IMR-90 (cell line): ENCODE results near the gene LRRIQ4. TPM values are rescaled to one million over a fixed set of nuclear protein-coding genes. Genes with fewer than 3 reads are reported as not detected.

Source experiments
- ATAC-seq: fragments of 200-7000 bp; cut with Tn5 transposase; 2 replicates; pipeline ENCODE4 v1.9.1; 2020; ENCODE audit warnings: low read depth, mild to moderate bottlenecking, moderate library complexity
- BruUV-seq: library from RNA; stranded (reverse); fragments of 400-500 nt; replicated peaks from 2 replicates; lab custom pipeline; 2021; lab: Mats Ljungman, UMichigan
- CTCF ChIA-PET: fragments of 300-600 bp; formaldehyde crosslinking; extraction: SDS; loops from one replicate; lab custom pipeline; 2021; ENCODE audit warnings: antibody characterized with exemption; lab: Yijun Ruan, JAX
- POLR2A ChIA-PET: fragments of 300-600 bp; sonication (Branson Sonifier 250); formaldehyde crosslinking; loops from one replicate; lab custom pipeline; 2022; ENCODE audit warnings: antibody characterized with exemption; ENCODE audit not compliant: unreplicated experiment; lab: Charles Lee
- DNase-seq: peaks from one replicate; pipeline ENCODE4 v3.0.0; 2013
- H2AFZ ChIP-seq: replicated peaks from 2 replicates; pipeline ENCODE3; 2013; ENCODE audit warnings: low read length, mild to moderate bottlenecking; ENCODE audit not compliant: poor library complexity
- H2AK5ac ChIP-seq: 2 replicates; pipeline ENCODE4 v1.6.1; 2013; ENCODE audit warnings: low read depth, low read length, inconsistent platforms
- H2AK9ac ChIP-seq: replicated peaks from 2 replicates; pipeline ENCODE3; 2013; ENCODE audit warnings: mild to moderate bottlenecking, low read depth, low read length, moderate library complexity; ENCODE audit not compliant: poor library complexity
- H2BK120ac ChIP-seq: 2 replicates; pipeline ENCODE4 v1.6.1; 2013; ENCODE audit warnings: low read depth, low read length, inconsistent platforms
- H2BK15ac ChIP-seq: 3 replicates; pipeline ENCODE4 v1.6.1; 2013; ENCODE audit warnings: low read depth, low read length, inconsistent platforms
- H2BK20ac ChIP-seq: 2 replicates; pipeline ENCODE4 v1.6.1; 2013; ENCODE audit warnings: low read depth, mild to moderate bottlenecking, inconsistent platforms, low read length, moderate library complexity
- H2BK5ac ChIP-seq: 2 replicates; pipeline ENCODE4 v1.6.1; 2013; ENCODE audit warnings: mild to moderate bottlenecking, low read depth, low read length, inconsistent platforms; ENCODE audit not compliant: poor library complexity, severe bottlenecking
- H3K14ac ChIP-seq: replicated peaks from 2 replicates; pipeline ENCODE4 v1.6.1; 2013; ENCODE audit warnings: low read depth, low read length, inconsistent platforms
- H3K18ac ChIP-seq: 2 replicates; pipeline ENCODE4 v1.6.1; 2013; ENCODE audit warnings: low read depth, low read length, control low read depth
- H3K23ac ChIP-seq: 2 replicates; pipeline ENCODE4 v1.6.1; 2013; ENCODE audit warnings: low read depth, low read length, inconsistent platforms
- H3K27ac ChIP-seq: 2 replicates; pipeline ENCODE4 v1.5.1; 2013; ENCODE audit warnings: mild to moderate bottlenecking, control low read depth, low read length; ENCODE audit not compliant: insufficient read depth
- H3K27me3 ChIP-seq: 2 replicates; pipeline ENCODE4 v1.6.1; 2013; ENCODE audit warnings: low read length; ENCODE audit not compliant: control insufficient read depth, insufficient read depth
- H3K36me3 ChIP-seq: 2 replicates; pipeline ENCODE4 v1.6.1; 2013; ENCODE audit warnings: low read length, mixed read lengths; ENCODE audit not compliant: control insufficient read depth, insufficient read depth
- H3K4ac ChIP-seq: 2 replicates; pipeline ENCODE4 v1.6.1; 2013; ENCODE audit warnings: low read depth, low read length, inconsistent platforms
- H3K4me1 ChIP-seq: 2 replicates; pipeline ENCODE4 v1.6.1; 2013; ENCODE audit warnings: low read length, mixed read lengths; ENCODE audit not compliant: control insufficient read depth, insufficient read depth
- H3K4me2 ChIP-seq: 2 replicates; pipeline ENCODE4 v1.6.1; 2013; ENCODE audit warnings: low read depth, mild to moderate bottlenecking, control low read depth, low read length, moderate library complexity
- H3K4me3 ChIP-seq: 2 replicates; pipeline ENCODE4 v1.5.1; 2013; ENCODE audit warnings: low read depth, mild to moderate bottlenecking, control low read depth, low read length, moderate library complexity; ENCODE audit not compliant: insufficient read depth
- H3K56ac ChIP-seq: 2 replicates; pipeline ENCODE4 v1.6.1; 2013; ENCODE audit warnings: low read length, inconsistent platforms; ENCODE audit not compliant: insufficient read depth; ENCODE audit errors: extremely low read depth
- H3K79me1 ChIP-seq, 2 experiments: 2 replicates each; pipeline ENCODE4 v1.6.1; 2013; ENCODE audit warnings: low read length in 2 of 2, inconsistent platforms in 1 of 2, low read depth in 1 of 2
- H3K9ac ChIP-seq: 2 replicates; pipeline ENCODE4 v1.6.1; 2013; ENCODE audit warnings: low read depth, low read length, control low read depth
- H3K9me1 ChIP-seq: 2 replicates; pipeline ENCODE4 v1.6.1; 2013; ENCODE audit warnings: low read length, inconsistent platforms; ENCODE audit not compliant: insufficient read depth
- H3K9me3 ChIP-seq: 2 replicates; pipeline ENCODE4 v1.6.1; 2013; ENCODE audit warnings: low read length; ENCODE audit not compliant: control insufficient read depth, insufficient read depth
- H4K20me1 ChIP-seq: 2 replicates; pipeline ENCODE4 v1.6.1; 2013; ENCODE audit warnings: low read length, inconsistent platforms; ENCODE audit not compliant: insufficient read depth
- H4K5ac ChIP-seq: 2 replicates; pipeline ENCODE4 v1.6.1; 2013; ENCODE audit warnings: mild to moderate bottlenecking, low read depth, low read length, control low read depth
- H4K8ac ChIP-seq, 2 experiments: 2 replicates each; pipeline ENCODE4 v1.6.1; 2013; ENCODE audit warnings: low read depth in 2 of 2, low read length in 2 of 2, control low read depth in 1 of 2, inconsistent platforms in 1 of 2
- H4K91ac ChIP-seq: 2 replicates; pipeline ENCODE4 v1.6.1; 2013; ENCODE audit warnings: low read depth, low read length, inconsistent platforms; ENCODE audit not compliant: insufficient read depth
- BHLHE40 ChIP-seq: fragments of 150-350 bp; IDR thresholded peaks from 2 replicates; pipeline ENCODE4 v1.6.1; 2016; ENCODE audit warnings: mild to moderate bottlenecking, low read depth, low read length
- CEBPB ChIP-seq: IDR thresholded peaks from 2 replicates; pipeline ENCODE4 v1.6.1; 2012; ENCODE audit warnings: low read depth, low read length, improper control_type of control experiment
- CHD1 ChIP-seq: IDR thresholded peaks from 2 replicates; pipeline ENCODE4 v1.6.1; 2012; ENCODE audit warnings: low read depth, low read length, improper control_type of control experiment
- FOS ChIP-seq: fragments of 150-350 bp; IDR thresholded peaks from 2 replicates; pipeline ENCODE4 v1.6.1; 2016; ENCODE audit warnings: low read depth, low read length
- MAFK ChIP-seq: IDR thresholded peaks from 2 replicates; pipeline ENCODE4 v1.6.1; 2012; ENCODE audit warnings: low read depth, low read length, improper control_type of control experiment
- MXI1 ChIP-seq: IDR thresholded peaks from 2 replicates; pipeline ENCODE4 v1.6.1; 2012; ENCODE audit warnings: low read depth, mild to moderate bottlenecking, low read length, moderate library complexity, borderline replicate concordance
- NFE2L2 ChIP-seq: fragments of 150-350 bp; IDR thresholded peaks from 2 replicates; pipeline ENCODE4 v1.6.1; 2016; ENCODE audit warnings: low read depth, mild to moderate bottlenecking, low read length
- POLR2A ChIP-seq: IDR thresholded peaks from 2 replicates; pipeline ENCODE4 v1.6.1; 2012; ENCODE audit warnings: mild to moderate bottlenecking, low read depth, low read length
- RCOR1 ChIP-seq: IDR thresholded peaks from 2 replicates; pipeline ENCODE4 v1.6.1; 2012; ENCODE audit warnings: mild to moderate bottlenecking, low read length, improper control_type of control experiment; ENCODE audit not compliant: insufficient replicate concordance
- RFX5 ChIP-seq: IDR thresholded peaks from 2 replicates; pipeline ENCODE4 v1.8.0; 2012; ENCODE audit warnings: low read depth, mild to moderate bottlenecking, low read length, moderate library complexity
- SMC3 ChIP-seq: fragments of 150-350 bp; IDR thresholded peaks from 2 replicates; pipeline ENCODE4 v1.6.1; 2016; ENCODE audit warnings: low read depth, mild to moderate bottlenecking, antibody characterized with exemption, low read length, moderate library complexity
- WGBS, 2 experiments: methylation state at CpG; one replicate each; pipeline versions ENCODE4 v1.1.5 to v1.1.7; 2013; ENCODE audit warnings: missing lambda C conversion rate in 2 of 2; ENCODE audit not compliant: insufficient read length in 1 of 2; ENCODE audit errors: extremely low coverage in 2 of 2; 5-methylcytosine and 5-hydroxymethylcytosine counted together
- dilution Hi-C: fragments of 300-500 bp; cut with HindIII; formaldehyde crosslinking; loops from one replicate; pipeline ENCODE4 v1.14.3; 2018; ENCODE audit warnings: low sequenced_read_pairs; ENCODE audit not compliant: unreplicated experiment
- in situ Hi-C: fragments of 300-500 bp; cut with MboI; formaldehyde crosslinking; loops from 3 replicates; pipeline ENCODE4 v1.14.3; 2019; ENCODE audit warnings: low sequenced_read_pairs, inconsistent platforms, mixed read lengths
- intact Hi-C: fragments of 100-400 bp; cut with micrococcal nuclease; formaldehyde crosslinking; loops from 2 replicates; pipeline ENCODE4 v1.10.0; 2022
- polyA plus RNA-seq, 3 experiments: library from polyadenylated mRNA; depleted of rRNA; stranded (reverse); fragments of >200 nt; gene quantifications; 2 replicates each; pipeline ENCODE4 v1.2.3, GENCODE V29; 2012; ENCODE audit warnings: low replicate concordance in 1 of 3
- total RNA-seq: library from RNA; depleted of rRNA; stranded (reverse); fragments of >200 nt; gene quantifications from 2 replicates; pipeline ENCODE4 v1.2.3, GENCODE V29; 2012
- TF ChIP-seq, protein P1 (sequence below): fragments of 150-350 bp; IDR thresholded peaks from 2 replicates; pipeline ENCODE4 v1.6.1; 2017; ENCODE audit warnings: mild to moderate bottlenecking, antibody characterized with exemption, low read length, low read depth

Gene LRRIQ4
- total and polyA plus RNA-seq, 2 of the 4 experiments (the other 2 are of a cell fraction), result not detected

DNA sequence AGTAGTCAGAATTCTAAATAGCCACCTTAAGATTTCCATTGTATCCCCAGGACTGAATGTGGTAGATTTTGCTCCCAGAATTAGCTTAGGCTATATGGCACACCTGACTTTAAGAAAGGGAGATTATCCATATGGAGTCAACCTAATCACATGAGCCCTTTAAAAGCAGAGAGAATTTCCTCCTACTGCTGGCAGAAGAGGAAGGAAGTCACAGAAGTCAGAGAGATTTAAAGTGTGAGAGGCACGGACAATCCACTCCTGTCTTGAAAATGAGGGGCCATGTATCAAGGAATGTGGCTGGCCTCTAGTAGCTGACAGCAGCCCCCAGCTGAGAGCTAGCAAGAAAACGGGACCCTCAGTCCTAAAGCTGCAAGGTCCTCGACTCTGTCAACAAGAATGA is 30.3 kb downstream of the LRRIQ4 start:
- 19% methylated on average over 3 of the region's 3 CpGs; no CpG with 5 or more reads in 1 of the 2 experiments for WGBS, 2 experiments
- intact Hi-C loops, result no loop called here
- BruUV-seq, result no TSS peak

More for the DNA sequence above, 30.3 kb downstream of the LRRIQ4 start:
- Histone ChIP-seq H3K4me2 (no peak overlapping the region), H4K91ac (no peak overlapping the region), H3K9ac (no peak overlapping the region), H4K5ac (no peak overlapping the region), H3K56ac (no peak overlapping the region), H2BK20ac (no peak overlapping the region), H3K4me1 (no peaks in the 10 kb centered on the region), H3K79me1 (no peaks in the 10 kb centered on the region), H4K8ac (no peak overlapping the region), H3K9me3 (no peaks in the 10 kb centered on the region), H4K20me1 (no peaks in the 10 kb centered on the region), H2BK5ac (no peak overlapping the region), H3K36me3 (no peaks in the 10 kb centered on the region), H3K9me1 (peaks cover 4% of the 10 kb centered on the region; the same call in 1 of the 2 replicates), H3K18ac (no peak overlapping the region), H3K27me3 (no peaks in the 10 kb centered on the region), H2AK9ac (no peak overlapping the region), H2BK120ac (no peak overlapping the region), H3K4me3 (no peak overlapping the region), H3K14ac (no peak overlapping the region), H3K27ac (no peak overlapping the region), H3K4ac (no peak overlapping the region), H2AFZ (no peak overlapping the region), H3K23ac (no peak overlapping the region), H2BK15ac (no peak overlapping the region), H2AK5ac (no peak overlapping the region)
- POLR2A ChIA-PET, result no interaction called here
- DNase-seq (no peak), ATAC-seq (no peak)
- dilution Hi-C loops, result no loop called here
- CTCF ChIA-PET, result interaction anchor here (1.0 kb wide), 1 partner anchor 205 kb away, joined by 3 read pairs; no protein-coding TSS in a partner anchor
- in situ Hi-C loops, result no loop called here
- TF ChIP-seq NFE2L2 (no peak), BHLHE40 (no peak), SMC3 (no peak), CHD1 (no peak), RFX5 (no peak), FOS (no peak), RCOR1 (no peak), MAFK (no peak), CEBPB (no peak), MXI1 (no peak), POLR2A (no peak)
- TF ChIP-seq, protein P1, sequence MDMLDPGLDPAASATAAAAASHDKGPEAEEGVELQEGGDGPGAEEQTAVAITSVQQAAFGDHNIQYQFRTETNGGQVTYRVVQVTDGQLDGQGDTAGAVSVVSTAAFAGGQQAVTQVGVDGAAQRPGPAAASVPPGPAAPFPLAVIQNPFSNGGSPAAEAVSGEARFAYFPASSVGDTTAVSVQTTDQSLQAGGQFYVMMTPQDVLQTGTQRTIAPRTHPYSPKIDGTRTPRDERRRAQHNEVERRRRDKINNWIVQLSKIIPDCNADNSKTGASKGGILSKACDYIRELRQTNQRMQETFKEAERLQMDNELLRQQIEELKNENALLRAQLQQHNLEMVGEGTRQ, result no peak
